Measurements from ENCODE around the gene GMNC. TPM values are rescaled to one million over a fixed set of nuclear protein-coding genes. Genes with fewer than 3 reads are reported as not detected.

The GMNC gene
- total RNA-seq, 2 experiments from 2014 or later = not detected

- CTCF ChIA-PET (ENCODE audit: unreplicated experiment) = no interaction called here
- intact Hi-C loops (cut with micrococcal nuclease; ENCODE audit: unreplicated experiment) = no loop called here
- Histone ChIP-seq H3K27ac (ENCODE audit: low read depth, low read length, poor library complexity, severe bottlenecking) (no peak overlapping the region), H4K20me1 (ENCODE audit: insufficient read depth, low read length) (no peaks in the 10 kb centered on the region), H3K79me2 (ENCODE audit: insufficient read depth, low read depth, low read length) (no peaks in the 10 kb centered on the region), H3K36me3 (ENCODE audit: insufficient read depth, low read length) (no peaks in the 10 kb centered on the region), H2AFZ (ENCODE audit: low read length) (no peak overlapping the region), H3K4me1 (ENCODE audit: insufficient read depth, low read length, poor library complexity, severe bottlenecking) (no peaks in the 10 kb centered on the region), H3K4me3 (ENCODE audit: low read depth, low read length, poor library complexity, severe bottlenecking) (no peak overlapping the region), H3K4me2 (ENCODE audit: low read length) (no peak overlapping the region), H3K9me3 (ENCODE audit: low read length) (no peaks in the 10 kb centered on the region), H3K9me2 (ENCODE audit: insufficient read depth, low read length) (no peaks in the 10 kb centered on the region)
- BruUV-seq (replicated peaks) = no TSS peak
- TF ChIP-seq EZH2phosphoT487 (IDR thresholded peaks at IDR 0.05; ENCODE audit: borderline replicate concordance, low read depth, low read length) (no peak), CTCF (conservative IDR thresholded peaks at IDR 0.05; ENCODE audit: low read length) (no peak)
- DNase-seq (ENCODE audit: low spot score) = no peak
- POLR2A ChIA-PET = interaction anchor here (1.6 kb wide), 1 partner anchor 18 kb away, joined by 3 read pairs; no protein-coding TSS in a partner anchor
Measured at GRCh38 chr3:190865419-190865818, 2.9 kb upstream of the GMNC start.

GRCh38 chr3:190864002-190864401, 1.5 kb upstream of the GMNC start:
- Histone ChIP-seq H2AFZ (ENCODE audit: low read length) (no peak overlapping the region), H3K9me2 (ENCODE audit: insufficient read depth, low read length) (no peaks in the 10 kb centered on the region), H3K9me3 (ENCODE audit: low read length) (no peaks in the 10 kb centered on the region), H3K27ac (ENCODE audit: low read depth, low read length, poor library complexity, severe bottlenecking) (no peak overlapping the region), H3K4me3 (ENCODE audit: low read depth, low read length, poor library complexity, severe bottlenecking) (no peak overlapping the region), H3K36me3 (ENCODE audit: insufficient read depth, low read length) (no peaks in the 10 kb centered on the region), H4K20me1 (ENCODE audit: insufficient read depth, low read length) (no peaks in the 10 kb centered on the region), H3K79me2 (ENCODE audit: insufficient read depth, low read depth, low read length) (no peaks in the 10 kb centered on the region), H3K4me2 (ENCODE audit: low read length) (no peak overlapping the region), H3K4me1 (ENCODE audit: insufficient read depth, low read length, poor library complexity, severe bottlenecking) (no peaks in the 10 kb centered on the region)
- no peak for TF ChIP-seq CTCF (conservative IDR thresholded peaks at IDR 0.05; ENCODE audit: low read length)
- TF ChIP-seq EZH2phosphoT487 (IDR thresholded peaks at IDR 0.05; ENCODE audit: borderline replicate concordance, low read depth, low read length) = no peak
- ChIA-PET CTCF (ENCODE audit: unreplicated experiment) (no interaction called here), POLR2A (interaction anchor here (0.5 kb wide), 1 partner anchor 167 kb away, joined by 4 read pairs; no protein-coding TSS in a partner anchor)
- intact Hi-C loops (cut with micrococcal nuclease; ENCODE audit: unreplicated experiment) = no loop called here
- DNase-seq (ENCODE audit: low spot score) = no peak
- BruUV-seq (replicated peaks) = no TSS peak

- H3K9me3 ChIP-seq (ENCODE audit: low read length) = no peaks in the 10 kb centered on the region
- no peak overlapping the region for H2AFZ ChIP-seq (ENCODE audit: low read length)
- no TSS peak for BruUV-seq (replicated peaks)
- no peak for DNase-seq (ENCODE audit: low spot score)
- no peaks in the 10 kb centered on the region for H3K9me2 ChIP-seq (ENCODE audit: insufficient read depth, low read length)
- H3K79me2 ChIP-seq (ENCODE audit: insufficient read depth, low read depth, low read length) = no peaks in the 10 kb centered on the region
- intact Hi-C loops (cut with micrococcal nuclease; ENCODE audit: unreplicated experiment) = no loop called here
- H3K36me3 ChIP-seq (ENCODE audit: insufficient read depth, low read length) = no peaks in the 10 kb centered on the region
- ChIA-PET CTCF (ENCODE audit: unreplicated experiment) (interaction anchor here (0.5 kb wide), 1 partner anchor 754 kb away, joined by 4 read pairs; no protein-coding TSS in a partner anchor), POLR2A (no interaction called here)
- no peak overlapping the region for H3K4me2 ChIP-seq (ENCODE audit: low read length)
- H3K4me1 ChIP-seq (ENCODE audit: insufficient read depth, low read length, poor library complexity, severe bottlenecking) = no peaks in the 10 kb centered on the region
- H4K20me1 ChIP-seq (ENCODE audit: insufficient read depth, low read length) = no peaks in the 10 kb centered on the region
- TF ChIP-seq EZH2phosphoT487 (IDR thresholded peaks at IDR 0.05; ENCODE audit: borderline replicate concordance, low read depth, low read length) = no peak
- H3K27ac ChIP-seq (ENCODE audit: low read depth, low read length, poor library complexity, severe bottlenecking) = no peak overlapping the region
- H3K4me3 ChIP-seq (ENCODE audit: low read depth, low read length, poor library complexity, severe bottlenecking) = no peak overlapping the region
Measured at GRCh38 chr3:190863119-190863465, 598 bp upstream of the GMNC start.
